HG03469 (cell line): Measurements from ENCODE around the gene NAALADL2.
A peak's percentile ranks its signal among the peaks of the same experiment; 100 is the strongest.
"Not testable (repeated sequence)": the region's sequence is repeated elsewhere in the genome, so short reads cannot be mapped to it uniquely, and the experiment has no call there.

Source experiments
- ATAC-seq: cut with Tn5 transposase; IDR thresholded peaks from one replicate; pipeline ENCODE4 v1.9.1; 2021; ENCODE audit warnings: mild to moderate bottlenecking, moderate library complexity, moderate number of reproducible peaks; ENCODE audit not compliant: unreplicated experiment

NAALADL2 gene

DNA sequence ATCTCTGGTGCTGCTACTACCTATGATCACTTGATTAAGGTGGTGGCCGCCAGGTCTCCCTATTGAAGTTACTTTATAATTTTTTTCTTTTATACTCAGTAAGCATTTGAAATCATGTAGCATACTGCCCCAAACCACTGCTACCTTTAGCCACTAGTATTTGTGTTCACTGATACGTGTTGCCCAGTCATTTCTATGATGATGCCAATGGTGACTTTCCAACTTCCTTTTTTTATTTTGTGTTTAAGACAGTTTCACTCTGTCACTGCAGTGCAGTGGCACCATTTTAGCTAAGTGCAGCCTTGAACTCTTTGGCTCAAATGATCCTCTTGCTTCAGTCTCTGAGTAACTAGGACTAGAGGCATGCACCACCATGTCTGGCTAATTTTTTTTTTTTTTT, 598.2 kb downstream of the NAALADL2 start:
- ATAC-seq: peak; percentile 71

DNA sequence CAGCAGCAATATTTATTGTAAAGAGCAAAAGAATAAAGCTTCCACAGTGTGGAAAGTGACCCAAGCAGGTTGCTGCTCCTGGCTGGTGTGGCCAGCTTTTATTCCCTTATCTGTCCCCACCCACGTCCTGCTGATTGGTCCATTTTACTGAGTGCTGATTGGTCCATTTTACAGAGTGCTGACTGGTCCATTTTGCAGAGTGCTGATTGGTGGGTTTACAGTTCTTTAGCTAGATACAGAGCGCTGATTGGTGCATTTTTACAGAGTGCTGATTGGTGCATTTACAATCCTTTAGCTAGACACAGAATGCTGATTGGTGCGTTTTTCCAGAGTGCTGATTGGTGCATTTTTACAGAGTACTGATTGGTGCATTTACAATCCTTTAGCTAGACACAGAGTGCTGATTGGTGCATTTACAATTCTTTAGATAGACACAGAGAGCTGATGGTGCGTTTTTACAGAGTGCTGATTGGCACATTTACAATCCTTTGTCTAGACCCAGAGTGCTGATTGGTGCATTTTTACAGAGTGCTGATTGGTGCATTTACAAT, 601.8 kb downstream of the NAALADL2 start:
- ATAC-seq: not testable (repeated sequence)

DNA sequence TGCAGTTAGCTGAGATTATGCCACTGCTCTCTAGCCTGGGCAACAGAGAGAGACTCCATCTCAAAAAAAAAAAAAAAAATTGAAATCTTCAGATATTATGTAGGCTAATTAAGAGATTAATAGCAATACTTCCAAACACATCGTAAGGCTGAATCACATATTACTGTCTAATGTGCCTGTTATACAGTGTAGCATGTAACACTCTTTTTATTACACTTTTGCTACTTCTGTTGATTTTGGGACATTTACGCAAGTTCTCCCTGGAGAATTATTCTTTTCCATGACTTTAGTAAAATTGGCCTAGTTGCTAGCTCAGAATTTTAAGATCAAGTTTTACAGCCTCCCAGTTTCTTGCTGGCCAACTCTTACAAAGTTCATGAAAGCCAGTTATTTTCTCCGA, 605.2 kb downstream of the NAALADL2 start:
- no peak for ATAC-seq

DNA sequence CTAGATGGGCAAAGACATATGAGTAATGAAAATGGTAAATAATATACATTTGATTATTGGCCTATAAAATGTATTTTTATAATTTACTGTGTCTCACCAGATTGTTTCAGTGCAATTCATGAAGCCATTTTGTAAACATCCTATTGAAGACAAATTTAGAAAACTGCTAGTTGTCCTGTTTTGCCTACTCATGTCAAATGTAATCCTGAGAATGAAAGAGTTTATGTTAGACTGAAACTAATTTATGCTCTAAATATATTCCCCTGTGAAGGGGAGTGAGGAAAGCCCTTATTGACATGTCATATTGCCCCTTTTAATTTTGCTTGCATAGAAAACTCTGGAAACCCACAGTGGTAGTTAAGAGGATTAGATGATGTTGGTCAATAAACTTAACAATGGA, 610.0 kb downstream of the NAALADL2 start:
- no peak for ATAC-seq

GRCh38 chr3:175475765-175476164, 616.6 kb downstream of the NAALADL2 start:
- ATAC-seq: no peak

GRCh38 chr3:175476489-175476888, 617.4 kb downstream of the NAALADL2 start:
- no peak for ATAC-seq

- peak; percentile 82 for ATAC-seq
These were observed 618.6 kb downstream of the NAALADL2 start for GRCh38 chr3:175477651-175478224.

- no peak for ATAC-seq
These were observed 619.2 kb downstream of the NAALADL2 start for GRCh38 chr3:175478301-175478700.

DNA sequence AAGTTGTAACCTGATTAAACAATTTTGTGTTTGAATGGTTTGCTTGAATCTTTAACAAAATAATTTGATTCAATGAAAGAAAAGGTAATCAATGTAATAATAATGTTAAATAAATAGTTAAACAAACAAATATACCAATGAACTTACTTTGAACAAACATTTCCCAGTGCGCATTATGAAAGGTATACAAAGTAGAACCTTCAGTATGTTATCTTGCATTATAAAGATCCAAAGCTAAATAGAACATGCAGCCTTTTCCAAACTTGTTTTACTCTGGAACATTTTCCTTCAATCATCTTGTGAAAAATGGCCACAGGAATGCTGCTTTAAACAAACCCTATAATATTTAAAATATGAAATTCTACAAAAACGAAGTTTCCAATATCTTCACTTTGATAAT, 620.0 kb downstream of the NAALADL2 start:
- ATAC-seq: no peak

GRCh38 chr3:175479800-175480199, 620.7 kb downstream of the NAALADL2 start:
- no peak for ATAC-seq

DNA sequence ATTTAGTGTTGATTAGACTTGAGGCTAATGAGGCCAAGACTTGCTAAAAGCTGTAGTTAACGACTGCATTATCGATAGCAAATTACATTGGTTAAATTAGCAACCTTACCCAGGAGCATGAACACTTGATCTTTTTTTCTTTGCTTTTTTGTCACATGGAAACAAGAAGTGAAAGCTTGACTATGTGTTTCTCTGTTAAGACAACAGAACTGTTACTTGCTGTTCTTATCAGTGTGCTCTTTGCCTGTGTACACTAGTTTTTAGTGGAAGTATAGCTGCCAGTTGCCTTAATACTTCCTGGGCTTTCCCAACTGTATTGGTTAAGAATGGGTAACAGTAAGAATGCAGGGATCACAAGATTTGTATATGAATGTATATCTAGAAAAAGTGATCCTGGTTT, 625.5 kb downstream of the NAALADL2 start:
- ATAC-seq: peak; percentile 33

DNA sequence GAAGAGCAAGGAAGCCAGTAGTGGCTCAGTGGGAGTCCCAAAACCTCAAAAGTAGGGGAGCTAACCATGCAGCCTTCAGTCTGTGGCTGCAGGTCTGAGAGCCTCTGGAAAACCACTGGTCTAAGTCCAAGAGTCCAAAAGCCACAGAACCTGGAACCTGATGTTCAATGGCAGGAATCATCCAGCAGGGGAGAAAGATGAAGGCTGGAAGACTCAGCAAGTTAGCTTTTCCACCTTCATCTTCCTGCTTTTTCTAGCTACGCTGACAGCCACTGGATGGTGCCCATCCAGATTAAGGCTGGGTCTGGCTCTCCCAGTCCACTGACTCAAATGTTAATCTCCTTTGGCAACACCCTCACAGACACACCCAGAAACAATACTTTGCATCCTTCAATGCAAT, 626.3 kb downstream of the NAALADL2 start:
- no peak for ATAC-seq

GRCh38 chr3:175486255-175486654, 627.1 kb downstream of the NAALADL2 start:
- ATAC-seq: peak; percentile 36

DNA sequence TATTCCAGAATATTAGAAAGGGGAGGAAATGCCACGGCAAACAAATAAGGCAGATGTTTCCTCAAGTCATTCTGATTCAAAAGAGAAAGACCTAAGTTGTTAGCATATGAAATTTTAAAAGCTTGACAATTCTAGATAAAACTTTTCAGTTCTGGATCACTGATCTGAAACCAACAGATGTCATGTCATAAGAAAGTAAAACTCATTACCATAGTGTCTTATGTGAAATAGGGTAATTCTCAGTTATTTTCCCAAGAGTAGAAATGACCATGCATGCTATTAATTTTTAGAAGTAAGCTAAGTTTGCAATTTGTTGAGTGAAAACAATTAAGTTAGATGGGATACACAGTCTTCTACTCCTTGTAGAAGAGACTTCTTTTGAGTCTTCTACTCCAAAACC, 630.3 kb downstream of the NAALADL2 start:
- peak; percentile 49 for ATAC-seq

DNA sequence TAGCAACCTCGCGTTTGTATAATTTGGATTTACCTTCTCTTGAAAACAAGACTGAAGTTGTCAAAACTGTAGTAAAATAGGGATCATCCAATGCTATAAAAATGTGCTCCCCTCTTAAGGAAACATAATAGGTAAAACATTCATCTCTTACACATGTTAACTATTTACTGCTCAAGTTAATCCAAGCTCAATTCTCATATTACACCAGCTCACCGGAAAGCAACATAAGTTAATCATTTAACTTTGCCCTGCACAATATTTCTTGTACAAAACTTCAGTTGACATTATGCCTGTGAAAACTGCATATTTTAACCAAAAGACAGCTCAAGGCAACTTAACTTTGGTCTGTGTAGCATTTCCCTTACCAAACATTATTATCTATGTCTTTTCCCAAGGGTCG, 634.2 kb downstream of the NAALADL2 start:
- ATAC-seq: no peak

- peak; percentile 65 for ATAC-seq
These were observed 636.2 kb downstream of the NAALADL2 start for GRCh38 chr3:175495331-175495730.

- no peak for ATAC-seq
These were observed 643.0 kb downstream of the NAALADL2 start for GRCh38 chr3:175502155-175502554.

DNA sequence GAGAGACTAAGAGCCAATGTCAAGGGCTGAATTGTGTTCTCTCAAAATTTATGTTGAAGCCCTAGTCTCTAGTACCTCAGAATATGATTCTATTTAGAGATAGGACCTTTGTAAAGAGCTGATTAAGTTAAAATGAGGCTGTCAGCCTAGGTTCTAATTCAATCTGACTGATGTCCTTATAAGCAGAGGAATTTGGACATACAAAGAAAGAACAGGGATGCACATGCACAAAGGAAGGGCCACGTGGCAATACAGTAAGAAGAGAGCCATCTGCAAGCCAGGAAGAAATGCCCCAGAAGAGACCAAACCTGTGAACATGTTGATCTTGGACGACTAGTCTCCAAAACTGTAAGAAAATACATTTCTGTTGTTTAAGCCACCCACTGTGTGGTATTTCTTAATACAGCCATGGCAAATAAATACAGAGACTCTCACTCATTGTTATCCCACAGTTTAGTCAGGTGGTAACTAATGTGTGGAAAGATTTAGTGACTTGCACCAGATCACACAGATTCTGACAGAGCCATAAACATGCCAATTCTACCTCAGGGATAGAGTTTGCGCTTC, 652.2 kb downstream of the NAALADL2 start:
- no peak for ATAC-seq

GRCh38 chr3:175512700-175513099, 653.6 kb downstream of the NAALADL2 start:
- no peak for ATAC-seq

DNA sequence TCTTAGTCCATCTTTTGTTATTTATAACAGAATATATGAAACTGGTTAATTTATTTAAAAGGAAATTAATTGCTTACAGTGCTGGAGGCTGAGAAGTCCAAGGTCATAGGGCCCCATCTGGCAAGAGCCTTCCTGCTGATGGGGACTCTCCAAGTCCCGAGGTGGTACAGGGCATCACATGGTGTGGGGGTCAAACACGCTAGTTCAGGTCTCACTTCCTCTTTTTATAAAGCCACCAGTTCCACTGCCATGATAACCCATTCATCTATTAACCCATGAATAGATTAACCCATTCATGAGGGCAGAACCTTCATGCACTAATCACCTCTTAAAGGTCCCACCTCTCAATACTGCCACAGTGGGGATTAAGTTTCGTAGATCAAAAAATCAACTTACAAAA, 659.3 kb downstream of the NAALADL2 start:
- ATAC-seq: peak; percentile 79

GRCh38 chr3:175521406-175521805, 662.3 kb downstream of the NAALADL2 start:
- no peak for ATAC-seq

GRCh38 chr3:175526191-175526590, 667.1 kb downstream of the NAALADL2 start:
- no peak for ATAC-seq
